DMS53 treated with DMSO at 0.1 percent for 48 hours (cell line): ENCODE measurements around the gene ARPC2.
"Not testable (repeated sequence)": the region's sequence is repeated elsewhere in the genome, so short reads cannot be mapped to it uniquely, and the experiment has no call there.

Experiments used
- DNase-seq: peaks from one replicate; lab custom pipeline; 2025; ENCODE audit not compliant: unreplicated experiment; lab: John Stamatoyannopoulos, UW

Gene ARPC2

GRCh38 chr2:218270721-218271486, 53.9 kb downstream of the ARPC2 start:
- no peak for DNase-seq

- no peak for DNase-seq
These were observed 54.5 kb downstream of the ARPC2 start for GRCh38 chr2:218271487-218271797.

GRCh38 chr2:218271865-218272530, 55.0 kb downstream of the ARPC2 start:
- DNase-seq = no peak

- DNase-seq = peak; percentile 30
These were observed 55.7 kb downstream of the ARPC2 start for GRCh38 chr2:218272531-218273212.

- DNase-seq = not testable (repeated sequence)
These were observed 56.4 kb downstream of the ARPC2 start for GRCh38 chr2:218273214-218273907.

GRCh38 chr2:218273908-218274249, 56.9 kb downstream of the ARPC2 start:
- no peak for DNase-seq

GRCh38 chr2:218274586-218274985, 57.6 kb downstream of the ARPC2 start:
- DNase-seq = no peak

GRCh38 chr2:218275371-218276072, 58.5 kb downstream of the ARPC2 start:
- DNase-seq = no peak

GRCh38 chr2:218276986-218277755, 60.2 kb downstream of the ARPC2 start:
- DNase-seq = no peak

- DNase-seq = no peak
These were observed 60.9 kb downstream of the ARPC2 start for GRCh38 chr2:218277921-218278320.

GRCh38 chr2:218278531-218279360, 61.8 kb downstream of the ARPC2 start:
- DNase-seq = no peak

- DNase-seq = no peak
These were observed 63.4 kb downstream of the ARPC2 start for GRCh38 chr2:218280260-218280870.

- DNase-seq = no peak
These were observed 64.5 kb downstream of the ARPC2 start for GRCh38 chr2:218281449-218281848.

GRCh38 chr2:218282173-218282991, 65.4 kb downstream of the ARPC2 start:
- DNase-seq = no peak

- no peak for DNase-seq
These were observed 67.3 kb downstream of the ARPC2 start for GRCh38 chr2:218284106-218284811.

GRCh38 chr2:218285604-218286003, 68.6 kb downstream of the ARPC2 start:
- DNase-seq = no peak
